ENCODE measurements around the gene VPS13C.
"Not testable (repeated sequence)": the region's sequence is repeated elsewhere in the genome, so short reads cannot be mapped to it uniquely, and the experiment has no call there.

VPS13C gene

DNA sequence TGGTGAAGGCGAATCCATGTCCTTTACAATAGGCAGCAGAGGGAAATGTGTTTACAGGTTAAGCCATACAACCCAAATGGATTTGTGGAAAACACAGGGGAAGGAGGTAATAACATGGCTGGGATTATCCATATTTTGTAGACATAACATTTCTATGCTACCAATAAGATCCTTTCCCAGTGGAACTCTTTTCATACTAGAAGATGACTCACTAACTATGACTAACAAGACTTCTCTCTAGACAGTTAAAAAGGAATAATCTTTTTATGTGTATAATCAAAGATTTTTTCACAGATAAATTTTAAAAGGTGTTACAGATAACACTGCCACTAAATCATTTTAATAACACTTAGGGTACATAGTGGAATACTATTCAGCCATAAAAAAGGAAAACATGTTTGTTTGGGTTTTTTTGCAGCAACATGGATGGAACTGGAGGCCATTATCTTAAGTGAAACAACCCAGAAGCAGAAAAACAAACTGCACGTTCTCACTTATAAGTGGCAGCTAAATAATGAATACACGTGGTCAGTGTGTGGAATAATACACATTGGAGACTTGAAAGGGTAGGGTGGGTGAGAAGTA is 39.6 kb downstream of the VPS13C start:
- DNase-seq (ENCODE audit: low spot score) = no peak
- TF ChIP-seq, protein P1, sequence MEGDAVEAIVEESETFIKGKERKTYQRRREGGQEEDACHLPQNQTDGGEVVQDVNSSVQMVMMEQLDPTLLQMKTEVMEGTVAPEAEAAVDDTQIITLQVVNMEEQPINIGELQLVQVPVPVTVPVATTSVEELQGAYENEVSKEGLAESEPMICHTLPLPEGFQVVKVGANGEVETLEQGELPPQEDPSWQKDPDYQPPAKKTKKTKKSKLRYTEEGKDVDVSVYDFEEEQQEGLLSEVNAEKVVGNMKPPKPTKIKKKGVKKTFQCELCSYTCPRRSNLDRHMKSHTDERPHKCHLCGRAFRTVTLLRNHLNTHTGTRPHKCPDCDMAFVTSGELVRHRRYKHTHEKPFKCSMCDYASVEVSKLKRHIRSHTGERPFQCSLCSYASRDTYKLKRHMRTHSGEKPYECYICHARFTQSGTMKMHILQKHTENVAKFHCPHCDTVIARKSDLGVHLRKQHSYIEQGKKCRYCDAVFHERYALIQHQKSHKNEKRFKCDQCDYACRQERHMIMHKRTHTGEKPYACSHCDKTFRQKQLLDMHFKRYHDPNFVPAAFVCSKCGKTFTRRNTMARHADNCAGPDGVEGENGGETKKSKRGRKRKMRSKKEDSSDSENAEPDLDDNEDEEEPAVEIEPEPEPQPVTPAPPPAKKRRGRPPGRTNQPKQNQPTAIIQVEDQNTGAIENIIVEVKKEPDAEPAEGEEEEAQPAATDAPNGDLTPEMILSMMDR (IDR thresholded peaks at IDR 0.05; ENCODE audit: extremely low read depth, missing control alignments) = no peak

GRCh38 chr15:62005354-62005753 is 54.9 kb downstream of the VPS13C start:
- DNase-seq (ENCODE audit: low spot score) = not testable (repeated sequence)

GRCh38 chr15:61997786-61998185 is 62.5 kb downstream of the VPS13C start:
- TF ChIP-seq, protein P1 (IDR thresholded peaks at IDR 0.05; ENCODE audit: extremely low read depth, missing control alignments) = no peak
- no peak for DNase-seq (ENCODE audit: low spot score)

- peak; percentile 4 for DNase-seq (ENCODE audit: low spot score)
- TF ChIP-seq, protein P1 (IDR thresholded peaks at IDR 0.05; ENCODE audit: extremely low read depth, missing control alignments) = no peak
Observed at GRCh38 chr15:61996056-61996635, 64.1 kb downstream of the VPS13C start.

DNA sequence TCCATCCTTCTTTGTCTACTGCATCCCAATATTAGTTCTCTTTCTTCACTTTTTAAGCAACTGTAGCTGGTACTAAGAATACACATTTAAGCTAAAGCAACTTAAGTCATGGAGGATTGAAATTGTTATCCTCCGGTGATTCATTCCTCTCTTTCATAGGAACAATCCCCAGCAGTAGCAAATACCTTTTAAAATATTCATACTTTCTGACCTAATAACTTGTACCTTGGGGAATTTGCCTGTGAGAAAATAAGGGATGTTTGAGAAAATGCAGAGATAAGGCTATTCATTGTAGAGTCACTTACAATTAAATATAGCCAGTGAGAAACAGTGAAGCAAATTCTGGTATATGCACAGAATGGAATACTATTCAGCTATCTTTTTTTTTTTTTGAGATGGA is 66.0 kb downstream of the VPS13C start:
- DNase-seq (ENCODE audit: low spot score) = no peak
- TF ChIP-seq, protein P1 (IDR thresholded peaks at IDR 0.05; ENCODE audit: extremely low read depth, missing control alignments) = no peak

- TF ChIP-seq, protein P1 (IDR thresholded peaks at IDR 0.05; ENCODE audit: extremely low read depth, missing control alignments) = no peak
- no peak for DNase-seq (ENCODE audit: low spot score)
Observed at GRCh38 chr15:61992518-61992917, 67.7 kb downstream of the VPS13C start.

DNA sequence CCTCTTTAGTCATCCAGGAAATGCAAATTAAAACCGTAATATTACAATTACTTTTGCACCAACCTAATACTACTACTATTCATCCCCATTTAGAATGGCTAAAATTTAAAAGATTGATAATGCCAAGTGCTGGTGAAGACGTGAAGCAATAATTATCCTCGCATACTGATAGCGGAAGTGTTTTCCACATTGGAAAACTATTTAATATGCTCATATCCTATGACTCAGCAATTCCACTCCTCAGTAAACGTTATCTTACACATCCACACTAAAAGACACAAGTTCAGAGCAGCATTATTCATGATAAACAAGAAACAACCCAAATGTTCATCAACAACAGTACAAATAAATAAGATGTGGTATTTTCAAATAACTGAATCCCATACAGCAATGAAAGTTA is 70.6 kb downstream of the VPS13C start:
- TF ChIP-seq, protein P1 (IDR thresholded peaks at IDR 0.05; ENCODE audit: extremely low read depth, missing control alignments) = no peak
- DNase-seq (ENCODE audit: low spot score) = no peak

GRCh38 chr15:61987824-61988223 is 72.4 kb downstream of the VPS13C start:
- DNase-seq (ENCODE audit: low spot score) = no peak
- TF ChIP-seq, protein P1 (IDR thresholded peaks at IDR 0.05; ENCODE audit: extremely low read depth, missing control alignments) = no peak
